ENCODE data around the gene TPM1.
"Not testable (repeated sequence)": the region's sequence is repeated elsewhere in the genome, so short reads cannot be mapped to it uniquely, and the experiment has no call there.

The TPM1 gene

DNA sequence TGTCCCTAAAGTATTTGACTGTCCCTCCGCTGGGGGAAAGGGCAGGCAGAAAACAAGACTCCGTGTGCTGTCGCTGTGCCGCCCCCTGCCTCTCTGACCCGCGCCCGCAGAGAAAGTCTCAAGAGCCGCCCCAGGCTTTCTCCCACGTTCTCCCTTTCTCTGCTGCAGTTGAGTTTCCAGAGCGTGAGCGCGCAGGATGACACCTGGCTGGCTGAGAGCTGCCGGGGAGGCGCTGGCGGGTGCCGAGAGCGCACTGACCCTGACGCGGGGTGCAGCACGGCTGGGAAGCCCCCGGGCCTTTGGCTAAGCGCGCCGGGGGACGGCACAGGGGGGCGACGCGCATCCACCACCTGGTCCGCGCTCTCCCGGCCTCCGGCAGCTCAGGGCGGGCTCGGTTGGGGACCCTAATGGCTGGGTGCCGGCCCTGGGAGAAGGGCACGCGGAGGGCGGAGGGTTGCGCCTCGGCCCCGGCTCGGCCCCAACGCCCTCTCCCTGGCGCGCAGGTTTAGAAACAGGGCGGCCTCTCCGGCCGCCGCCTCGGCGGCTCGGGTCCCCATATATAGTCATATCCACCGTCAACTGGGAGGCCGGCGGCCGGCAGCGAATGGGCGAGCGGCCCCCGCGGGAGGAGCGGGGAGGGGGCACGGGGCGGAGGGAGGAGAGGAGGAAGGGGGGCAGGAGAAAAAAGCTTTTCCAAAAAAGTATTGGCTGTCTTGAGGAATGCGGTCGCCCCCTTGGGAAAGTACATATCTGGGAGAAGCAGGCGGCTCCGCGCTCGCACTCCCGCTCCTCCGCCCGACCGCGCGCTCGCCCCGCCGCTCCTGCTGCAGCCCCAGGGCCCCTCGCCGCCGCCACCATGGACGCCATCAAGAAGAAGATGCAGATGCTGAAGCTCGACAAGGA lies at the start of gene TPM1:
TSS of gene TPM1 (plus strand) at position 774 of the 903 bp plus-strand sequence. CDS start at position 857, 83 bp downstream.
- DNase-seq (ENCODE audit: low spot score) = peak; percentile 21

DNA sequence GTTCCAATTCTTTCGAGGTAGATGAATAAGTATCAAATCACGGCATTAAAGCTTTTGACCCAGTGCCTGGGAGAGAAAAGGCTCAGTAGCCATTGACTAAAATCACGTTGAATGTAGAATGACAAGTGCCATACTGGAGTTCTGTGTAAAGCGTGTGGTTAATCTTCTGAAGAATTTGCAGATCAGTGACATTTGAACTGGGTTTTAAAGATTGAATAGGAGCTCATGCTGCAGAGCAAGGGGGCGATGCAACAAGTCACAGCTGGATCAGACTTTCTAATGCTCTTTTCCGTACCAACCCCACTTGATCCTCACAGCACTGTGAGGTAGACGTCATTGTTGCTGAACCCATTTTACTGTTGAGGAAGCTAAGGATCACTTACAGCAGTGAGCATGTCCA lies 49.5 kb upstream of the TPM1 start:
- no peak for DNase-seq (ENCODE audit: low spot score)

DNA sequence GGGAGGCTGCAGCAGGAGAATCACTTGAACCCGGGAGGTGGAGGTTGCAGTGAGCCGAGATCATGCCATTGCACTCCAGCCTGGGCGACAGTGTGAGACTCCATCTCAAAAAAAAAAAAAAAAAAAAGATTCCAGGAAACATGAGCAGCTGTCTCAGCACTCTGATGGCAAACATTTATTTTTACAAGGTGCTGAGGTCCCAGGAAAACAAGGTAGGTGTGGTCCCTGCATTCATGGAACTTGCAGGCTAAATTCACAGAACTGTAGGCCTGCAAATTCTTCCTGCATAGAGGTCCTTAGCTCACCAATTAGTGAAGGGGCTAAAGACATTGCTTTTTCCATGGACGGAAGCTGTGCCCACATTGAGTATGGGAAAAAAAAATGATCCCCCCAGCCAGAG lies 48.9 kb upstream of the TPM1 start:
- not testable (repeated sequence) for DNase-seq (ENCODE audit: low spot score)

DNA sequence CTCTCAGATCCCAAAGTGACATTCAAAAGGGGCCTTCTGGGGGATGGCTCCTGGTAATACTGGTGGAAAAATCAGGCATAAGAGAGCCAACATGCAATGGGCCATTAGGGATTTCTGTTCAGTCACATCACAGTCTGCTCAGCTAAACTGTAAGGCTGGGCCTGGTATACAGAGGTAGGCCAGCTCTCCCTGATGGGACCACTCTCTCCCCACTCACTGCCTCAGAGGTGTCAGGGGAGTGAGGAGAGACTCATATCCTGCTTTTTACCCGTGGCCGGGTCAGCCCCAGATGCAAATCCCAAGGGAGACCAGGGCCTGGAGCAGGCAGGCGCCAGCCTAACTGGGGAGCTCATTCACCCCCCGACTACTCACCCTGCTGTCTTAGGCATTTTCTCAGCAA lies 48.1 kb upstream of the TPM1 start:
- DNase-seq (ENCODE audit: low spot score) = no peak

DNA sequence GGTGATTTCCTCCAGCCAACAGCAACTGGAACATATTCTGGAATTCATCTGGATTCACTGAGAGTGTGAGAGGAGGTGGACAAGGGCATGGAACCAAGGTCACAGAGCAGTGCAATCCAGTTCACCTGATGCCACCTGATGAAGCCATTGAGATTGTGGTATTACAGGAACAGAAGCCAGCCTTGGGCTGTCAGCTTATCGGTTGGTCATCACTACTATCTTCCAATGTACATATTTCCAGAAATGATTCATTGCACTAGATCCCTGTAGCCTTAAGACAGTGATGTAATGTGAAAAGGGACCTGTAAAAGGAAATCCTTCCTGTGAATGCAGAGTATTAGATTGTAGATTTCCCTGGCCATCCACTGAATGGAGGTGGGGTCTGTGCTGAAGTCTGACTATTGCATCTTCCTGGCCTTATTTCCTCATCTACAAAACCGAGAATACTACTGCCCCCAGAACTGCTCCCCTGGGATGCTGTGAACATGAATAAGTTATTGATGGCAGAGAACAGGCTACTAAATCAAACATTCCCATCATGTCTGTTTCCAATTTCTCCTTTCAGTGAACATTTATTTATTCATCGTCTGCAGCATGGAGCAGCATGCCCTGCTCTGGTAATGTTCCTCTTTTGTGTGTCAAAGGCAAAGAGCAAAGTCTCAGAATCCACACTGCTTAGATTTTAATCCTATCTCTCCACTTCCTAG lies 47.4 kb upstream of the TPM1 start:
- DNase-seq (ENCODE audit: low spot score) = no peak

DNA sequence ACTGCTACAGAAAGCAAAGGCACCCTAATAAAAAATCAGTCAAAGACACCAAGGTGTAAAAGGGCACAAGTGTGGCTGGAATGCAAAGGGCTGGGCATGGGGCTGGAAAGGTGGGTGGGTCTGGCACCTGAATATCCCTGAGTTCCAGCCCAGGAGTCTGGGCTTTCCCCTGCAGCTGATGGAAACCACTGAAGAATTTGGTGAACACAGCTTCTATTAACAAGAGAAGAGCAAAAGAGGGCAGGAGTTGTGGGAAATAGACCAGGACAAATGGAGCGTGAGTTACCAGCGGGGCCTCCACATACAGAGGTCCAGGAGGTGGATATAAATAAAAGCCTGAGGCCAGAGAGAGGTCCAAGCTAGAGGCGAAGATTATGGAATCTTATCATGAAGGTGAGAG lies 45.1 kb upstream of the TPM1 start:
- no peak for DNase-seq (ENCODE audit: low spot score)

DNA sequence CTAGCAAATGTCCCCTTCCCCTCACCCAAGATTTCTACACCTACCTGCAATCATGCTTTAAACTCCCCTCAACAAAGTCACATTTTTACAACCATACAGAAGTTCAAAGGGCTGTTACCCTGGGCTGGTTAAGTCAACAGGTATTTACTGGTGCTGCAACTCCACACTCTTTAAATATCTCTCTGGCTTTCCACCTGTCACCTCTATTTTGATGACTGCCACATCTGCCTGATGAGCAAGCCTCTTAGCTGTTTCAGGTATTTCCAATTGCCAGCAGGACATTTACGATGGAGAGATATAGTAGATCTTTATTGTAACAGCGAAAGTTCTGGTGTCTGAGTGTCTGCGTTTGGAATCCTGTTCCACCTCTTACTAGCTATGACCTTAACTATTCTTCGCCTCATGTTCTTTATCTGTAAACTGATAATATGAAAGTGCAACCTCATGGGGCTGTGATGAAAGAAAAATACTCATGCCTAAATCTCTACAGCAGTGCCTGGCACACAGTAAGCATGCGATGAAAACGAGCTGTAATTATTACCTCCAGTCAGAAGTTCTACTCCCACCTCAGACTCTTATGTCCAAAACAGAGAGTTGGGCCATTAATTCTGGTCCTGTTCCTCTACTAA lies 44.2 kb upstream of the TPM1 start:
- DNase-seq (ENCODE audit: low spot score) = peak; percentile 7

DNA sequence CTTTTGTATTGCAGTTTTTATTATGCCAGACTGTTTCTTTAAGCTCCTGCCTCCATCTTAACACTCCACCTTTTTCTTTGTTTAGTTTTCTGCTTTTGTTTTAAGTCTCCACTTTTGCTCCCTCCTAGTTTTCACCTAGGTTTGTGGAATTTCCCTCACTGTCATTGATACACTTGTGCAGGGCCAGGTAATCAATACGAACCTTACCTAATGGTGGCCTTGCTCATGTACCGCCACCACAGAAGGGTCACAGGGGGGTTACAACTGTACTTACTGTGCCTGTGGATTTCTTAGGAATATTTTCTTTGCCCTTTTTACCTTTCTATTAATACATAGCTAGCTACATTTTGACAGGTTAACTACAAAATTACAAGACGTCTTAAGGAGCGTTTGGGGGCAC lies 43.4 kb upstream of the TPM1 start:
- no peak for DNase-seq (ENCODE audit: low spot score)

DNA sequence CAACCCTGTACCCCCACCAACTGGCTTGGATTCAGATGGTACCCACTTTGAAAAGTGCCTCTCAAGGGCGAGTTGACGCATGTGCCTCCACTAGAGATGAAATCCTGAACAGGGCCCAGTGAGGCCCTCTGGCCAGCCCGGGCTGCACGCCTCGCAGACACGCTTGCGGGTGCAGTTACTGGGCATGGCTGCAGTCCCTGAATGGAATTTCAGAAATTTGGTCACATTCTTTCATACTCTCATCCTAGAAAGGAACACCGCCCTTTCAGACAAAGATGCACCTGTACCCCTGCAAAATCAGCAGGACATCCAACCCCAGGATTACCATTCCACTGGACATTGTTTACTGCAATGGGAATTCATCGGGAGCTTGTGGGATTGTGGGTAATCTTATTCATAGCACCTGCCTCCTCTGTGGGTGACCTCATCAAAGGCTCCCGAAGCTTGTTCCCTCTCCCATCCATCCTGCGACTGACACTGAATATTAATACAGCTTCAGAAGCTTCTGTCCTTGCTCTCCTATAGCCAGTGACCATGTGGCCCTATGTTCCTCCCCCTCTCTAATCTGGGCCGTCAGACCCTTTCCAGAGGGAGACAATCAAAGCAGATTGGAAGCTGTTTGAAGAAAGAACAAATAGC lies 42.5 kb upstream of the TPM1 start:
- peak; percentile 81 for DNase-seq (ENCODE audit: low spot score)

DNA sequence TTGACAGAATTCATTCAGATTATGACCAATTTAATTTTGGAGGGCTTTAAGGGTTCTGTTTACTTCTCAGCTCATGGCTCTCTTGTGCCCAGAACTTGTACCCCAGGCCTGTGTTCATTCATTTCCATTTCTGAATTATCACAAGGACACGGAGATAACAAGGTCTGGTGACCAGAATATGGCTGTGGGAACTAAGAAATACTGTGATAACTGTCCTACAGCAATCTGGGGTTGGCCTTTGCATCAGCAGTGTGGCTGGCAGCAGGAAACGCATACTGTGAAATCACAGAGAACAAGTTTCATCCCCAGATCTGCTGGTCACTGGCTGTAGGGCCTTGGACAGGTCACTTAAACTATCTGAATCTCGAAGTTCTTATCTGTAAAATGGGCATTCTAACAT lies 41.8 kb upstream of the TPM1 start:
- DNase-seq (ENCODE audit: low spot score) = no peak

DNA sequence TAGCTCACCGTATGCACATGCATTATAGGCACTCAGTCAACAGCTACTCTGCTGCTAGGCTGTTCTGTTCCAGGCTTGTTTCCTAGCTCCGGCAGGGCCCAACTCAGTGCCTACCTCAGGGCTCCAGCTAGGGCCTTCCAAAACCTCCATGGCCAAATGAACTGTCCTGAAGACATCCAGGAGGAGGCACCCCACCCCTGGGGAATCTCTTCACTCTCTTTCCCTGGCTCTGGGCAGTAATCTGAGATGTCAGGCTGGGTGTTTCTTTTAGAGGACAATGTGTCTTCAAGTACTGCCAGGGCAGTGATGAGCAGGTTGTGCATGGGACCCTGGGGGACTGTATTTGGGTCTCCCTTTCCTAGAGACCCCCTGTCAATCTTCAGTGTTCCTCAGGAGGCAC lies 38.3 kb upstream of the TPM1 start:
- DNase-seq (ENCODE audit: low spot score) = no peak

DNA sequence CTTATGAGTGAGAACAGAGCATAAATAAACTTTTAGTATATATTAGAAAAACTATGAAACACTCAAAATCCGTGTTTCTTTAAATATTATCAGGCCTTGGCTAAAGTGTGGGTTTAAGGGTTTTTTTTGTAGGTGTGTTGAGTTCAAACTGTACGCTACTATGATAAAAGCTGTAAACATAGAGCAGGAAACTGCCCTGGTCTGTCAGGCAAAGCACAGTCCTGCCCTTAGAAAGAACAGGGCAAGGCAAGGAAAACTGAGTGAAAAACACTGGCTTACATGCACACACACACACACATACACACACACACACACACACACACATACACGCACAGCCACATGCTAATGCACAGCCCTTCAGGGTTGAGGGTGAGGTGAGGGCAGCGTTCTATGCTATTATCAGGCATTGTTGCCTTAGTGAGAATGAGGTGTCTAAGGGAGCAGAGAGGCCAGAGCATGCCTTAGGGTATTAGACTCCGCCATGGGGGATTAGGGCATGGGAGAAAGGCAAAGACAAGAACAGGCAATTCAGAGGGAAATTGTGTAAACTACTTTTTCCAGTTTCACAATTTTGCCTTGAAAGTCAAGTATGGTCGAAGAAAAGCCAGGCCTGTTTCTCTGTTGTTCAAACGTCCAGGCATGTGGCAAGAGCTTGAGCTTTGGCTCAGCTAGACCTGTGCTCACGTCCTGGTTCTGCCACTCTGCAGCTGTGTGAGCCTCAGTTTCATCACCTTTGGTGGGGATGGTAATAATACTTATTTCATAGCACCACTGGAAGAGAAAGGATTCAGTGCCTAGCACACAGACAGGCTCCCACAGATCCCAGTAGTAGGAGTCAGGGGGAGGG lies 36.3 kb upstream of the TPM1 start:
- no peak for DNase-seq (ENCODE audit: low spot score)

DNA sequence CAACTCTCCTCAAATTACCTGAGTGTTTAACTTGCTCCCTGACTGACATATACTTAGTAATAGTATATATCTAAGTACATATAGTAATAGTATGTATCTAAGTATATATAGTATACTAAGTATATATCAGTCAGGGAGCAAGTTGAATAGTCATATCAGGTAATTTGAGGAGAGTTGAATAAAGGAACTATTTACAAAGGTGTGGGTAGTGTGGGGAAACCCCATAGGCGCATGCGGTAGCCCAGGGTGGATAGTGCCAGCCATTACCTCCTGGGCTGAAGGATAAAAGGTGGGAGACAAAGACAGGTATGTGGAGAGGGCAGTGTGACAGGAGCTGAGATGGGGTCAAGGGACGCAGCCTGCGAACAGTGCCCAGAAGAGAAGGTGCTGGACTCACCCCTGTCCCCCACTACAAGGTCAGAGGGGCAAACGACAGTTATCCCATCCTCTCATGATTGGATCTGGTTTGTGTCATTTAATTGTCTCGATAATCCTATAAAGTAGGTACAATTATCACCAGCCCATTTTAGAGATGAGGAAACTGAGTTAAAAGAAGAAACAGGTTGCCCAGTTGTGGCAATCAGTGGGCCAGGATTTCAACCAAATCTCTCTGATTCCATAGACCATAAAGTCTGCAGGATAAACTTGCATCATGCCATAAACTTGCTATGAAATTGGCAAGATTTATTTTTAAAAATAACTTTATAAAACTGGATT lies 34.1 kb upstream of the TPM1 start:
- no peak for DNase-seq (ENCODE audit: low spot score)

DNA sequence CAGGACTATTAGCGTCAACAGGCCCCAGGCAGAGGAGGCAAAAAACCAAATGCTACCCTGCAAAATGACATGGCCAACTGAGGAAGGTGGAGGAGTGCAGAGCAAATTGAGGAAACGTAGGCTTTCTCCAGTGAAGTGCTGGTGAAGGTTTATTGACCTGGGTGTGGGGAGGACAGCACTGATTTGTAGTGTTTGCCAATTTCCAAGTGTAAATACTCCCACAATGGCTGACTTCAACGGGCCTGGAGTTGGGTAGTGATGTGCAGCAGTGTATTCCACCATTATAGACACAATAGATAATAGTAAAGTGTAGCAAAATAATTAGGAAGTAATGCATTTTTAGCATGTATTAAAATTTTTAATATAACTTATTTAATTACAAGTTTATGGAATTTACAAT lies 32.2 kb upstream of the TPM1 start:
- DNase-seq (ENCODE audit: low spot score) = no peak

DNA sequence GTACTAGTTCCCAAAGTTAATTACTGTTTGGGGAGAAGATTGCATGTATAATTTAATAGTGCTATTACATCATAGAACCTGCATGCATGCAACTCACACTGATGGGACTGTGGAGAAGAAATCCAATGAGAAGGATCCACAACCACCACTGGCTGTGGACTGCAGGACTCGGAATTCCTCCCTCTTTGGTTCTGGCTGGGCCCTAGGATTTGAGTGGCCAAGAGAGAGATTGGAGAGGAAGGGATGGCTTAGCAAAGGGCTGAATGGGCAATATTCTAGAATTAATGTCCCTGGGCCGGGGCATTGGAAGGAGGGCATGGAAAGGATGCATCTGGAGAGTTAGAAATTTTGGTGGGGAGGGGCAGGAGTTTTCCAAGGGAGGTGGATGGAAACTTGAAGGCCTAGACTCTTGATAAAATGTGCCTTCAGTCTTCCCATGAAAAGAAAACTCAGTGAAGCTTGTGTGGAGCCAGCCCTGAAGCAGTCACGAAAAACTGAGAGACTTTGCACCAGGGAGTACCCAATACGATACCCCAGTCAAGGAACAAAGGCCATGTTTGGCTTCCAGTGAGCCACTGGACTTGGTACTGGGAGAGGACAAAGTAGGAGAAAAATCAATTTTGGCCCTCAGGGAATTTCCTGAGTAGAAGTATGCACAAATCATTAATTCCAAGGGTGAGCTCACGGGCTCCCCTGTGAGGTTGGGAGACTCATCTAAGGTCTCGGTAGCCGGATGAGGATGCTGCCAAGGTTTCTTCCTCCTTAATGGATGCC lies 31.4 kb upstream of the TPM1 start:
- DNase-seq (ENCODE audit: low spot score) = no peak

DNA sequence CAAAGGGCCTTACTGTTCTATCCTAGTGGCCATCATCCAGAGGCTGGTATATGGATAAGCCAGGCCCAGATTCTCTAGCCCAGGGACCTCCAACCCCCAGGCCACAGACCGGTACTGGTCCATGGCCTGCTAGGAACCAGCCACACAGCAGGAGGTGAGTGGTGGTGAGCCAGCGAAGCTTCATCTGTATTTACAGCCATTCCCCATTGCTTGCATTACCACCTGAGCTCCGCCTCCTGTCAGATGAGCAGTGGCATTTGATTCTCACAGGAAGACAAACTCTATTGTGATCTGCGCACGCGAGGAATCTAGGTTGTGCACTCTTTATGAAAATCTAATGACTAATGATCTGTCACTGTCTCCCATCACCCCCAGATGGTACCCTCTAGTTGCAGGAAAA lies 30.1 kb upstream of the TPM1 start:
- no peak for DNase-seq (ENCODE audit: low spot score)

DNA sequence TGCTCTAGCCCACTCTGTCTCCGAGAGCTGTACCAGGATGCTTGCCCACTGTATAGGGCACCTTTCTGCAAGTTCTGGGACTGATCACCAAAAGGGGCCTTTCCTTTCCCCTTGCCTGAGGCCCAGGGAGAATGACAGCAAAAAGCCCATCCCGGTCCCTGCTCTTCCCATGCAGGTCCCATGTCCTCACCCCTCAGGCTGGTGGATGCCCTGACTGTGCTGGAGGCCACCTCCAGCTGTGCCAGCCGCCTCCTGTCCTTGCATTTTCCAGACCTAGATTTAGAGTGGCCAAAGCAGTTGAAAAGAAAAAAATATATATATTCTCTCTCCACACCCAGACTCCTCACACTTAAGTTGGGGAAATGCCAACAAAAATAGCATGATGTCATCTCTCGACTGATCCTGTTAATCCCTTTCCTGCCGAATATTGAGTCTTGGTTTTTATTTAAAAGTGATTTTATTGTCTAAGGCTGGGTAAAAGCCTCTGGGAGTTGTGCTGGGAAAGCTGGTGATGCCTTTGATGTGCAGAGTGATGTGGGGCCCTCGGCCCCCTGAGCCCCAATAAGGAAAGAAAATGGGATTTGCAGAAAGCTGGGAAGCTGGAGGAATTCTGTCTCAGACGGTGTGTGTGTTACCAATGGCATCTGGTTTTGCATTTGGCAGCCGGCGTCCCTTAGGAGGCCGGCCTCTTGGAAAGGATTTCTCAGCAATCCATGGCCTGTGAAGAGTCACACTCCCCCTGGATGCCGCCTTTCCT lies 29.3 kb upstream of the TPM1 start:
- no peak for DNase-seq (ENCODE audit: low spot score)

DNA sequence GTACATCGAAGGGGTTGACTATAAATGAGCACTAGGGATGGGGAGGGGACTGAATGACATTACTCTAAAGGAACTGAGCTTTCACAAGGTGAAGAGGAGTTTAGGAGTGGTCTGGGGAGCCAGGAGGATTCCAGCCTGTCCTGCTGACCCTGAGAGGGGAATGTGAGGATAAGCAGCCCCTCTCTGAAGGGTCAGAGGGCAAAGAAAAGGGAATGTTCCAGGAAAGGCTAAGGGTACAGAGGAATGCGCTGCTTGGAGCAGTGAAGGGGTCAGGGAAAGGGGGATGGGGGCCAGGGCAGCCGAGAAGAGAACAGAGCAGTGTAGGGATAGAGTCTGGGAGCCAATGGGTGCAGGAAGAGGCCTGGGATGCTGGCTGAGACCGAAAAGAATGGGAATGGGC lies 28.0 kb upstream of the TPM1 start:
- no peak for DNase-seq (ENCODE audit: low spot score)

DNA sequence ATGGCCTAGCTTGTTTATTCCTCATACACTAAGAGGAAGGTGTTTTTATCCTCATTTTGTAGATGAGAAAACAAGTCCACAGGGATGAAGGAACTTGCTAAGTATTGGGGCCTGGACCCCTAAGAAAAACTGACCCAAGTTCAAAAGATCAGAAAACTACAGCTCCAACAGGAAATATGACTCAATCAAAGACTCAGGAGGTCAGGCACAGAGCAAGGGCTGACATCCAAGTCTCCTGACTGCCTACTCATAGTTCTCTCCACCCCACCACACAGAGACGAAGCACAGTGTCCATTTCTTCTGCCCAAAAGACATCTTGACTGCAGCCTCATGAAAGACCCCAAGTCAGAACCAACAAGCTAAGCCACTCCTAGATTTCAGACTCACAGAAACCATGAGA lies 26.9 kb upstream of the TPM1 start:
- no peak for DNase-seq (ENCODE audit: low spot score)
